MV-4-11 (cell line): ENCODE data around the gene KIAA1671.

Experiments
- DNase-seq: peaks from one replicate; lab custom pipeline; 2025; lab: John Stamatoyannopoulos, UW

The KIAA1671 gene

DNA sequence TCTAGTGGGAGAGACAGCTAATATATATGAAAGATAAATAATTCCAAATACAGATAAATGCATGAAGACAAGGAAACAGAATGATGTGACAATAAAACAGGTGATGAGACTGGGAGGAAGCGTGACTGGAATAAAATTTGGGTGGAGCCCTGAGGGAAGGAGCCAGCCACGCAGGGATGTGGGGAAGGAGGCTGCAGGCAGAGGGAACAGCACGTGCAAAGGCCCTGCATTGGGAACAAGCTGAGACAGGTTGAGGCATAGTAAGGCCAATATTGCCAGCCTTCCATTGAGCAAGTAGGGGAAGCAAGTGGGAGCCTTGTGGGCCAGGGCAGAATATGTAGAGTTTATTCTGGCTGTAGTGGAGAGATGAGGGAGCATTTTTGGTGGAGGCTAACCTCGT is 139.6 kb downstream of the KIAA1671 start:
- no peak for DNase-seq

DNA sequence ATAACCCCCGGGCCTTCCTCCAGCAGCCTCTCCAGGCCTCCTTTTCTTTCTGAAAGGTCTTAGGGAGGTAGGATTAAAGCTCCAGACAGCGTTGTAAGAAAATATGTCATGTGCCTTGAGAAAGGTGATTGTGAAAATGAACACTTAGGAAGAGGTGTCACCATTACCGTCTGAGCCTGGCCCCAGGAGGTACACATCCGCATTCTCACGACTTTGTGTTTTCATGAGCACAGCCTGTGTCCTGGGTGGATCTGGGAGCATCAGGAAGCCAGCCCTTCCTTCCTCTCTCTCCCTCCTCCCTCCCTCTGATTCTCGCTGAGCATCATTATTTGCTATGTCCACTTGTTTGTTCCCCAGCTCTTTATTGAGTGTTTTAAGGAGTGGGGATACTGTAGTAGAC is 142.1 kb downstream of the KIAA1671 start:
- DNase-seq = no peak

DNA sequence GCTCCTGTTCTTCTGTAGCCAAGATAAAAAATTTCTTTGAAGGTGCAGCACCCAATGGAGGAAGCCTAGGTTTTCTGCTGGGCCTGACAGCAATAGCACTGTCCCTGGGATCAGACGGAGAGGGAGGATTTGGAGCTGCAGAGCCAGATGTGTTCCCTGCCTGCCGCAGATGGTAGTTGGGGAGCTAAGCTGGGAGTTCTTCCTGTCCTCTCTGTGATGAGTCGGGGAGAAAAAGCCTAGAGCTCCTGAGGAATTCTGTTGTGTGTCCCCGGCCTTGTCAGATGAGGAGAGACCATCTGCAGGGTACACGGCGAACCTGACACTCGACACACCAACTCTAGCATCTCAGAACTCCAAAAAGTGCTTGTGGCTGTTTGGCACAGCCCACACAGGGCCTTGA is 143.4 kb downstream of the KIAA1671 start:
- DNase-seq = no peak

DNA sequence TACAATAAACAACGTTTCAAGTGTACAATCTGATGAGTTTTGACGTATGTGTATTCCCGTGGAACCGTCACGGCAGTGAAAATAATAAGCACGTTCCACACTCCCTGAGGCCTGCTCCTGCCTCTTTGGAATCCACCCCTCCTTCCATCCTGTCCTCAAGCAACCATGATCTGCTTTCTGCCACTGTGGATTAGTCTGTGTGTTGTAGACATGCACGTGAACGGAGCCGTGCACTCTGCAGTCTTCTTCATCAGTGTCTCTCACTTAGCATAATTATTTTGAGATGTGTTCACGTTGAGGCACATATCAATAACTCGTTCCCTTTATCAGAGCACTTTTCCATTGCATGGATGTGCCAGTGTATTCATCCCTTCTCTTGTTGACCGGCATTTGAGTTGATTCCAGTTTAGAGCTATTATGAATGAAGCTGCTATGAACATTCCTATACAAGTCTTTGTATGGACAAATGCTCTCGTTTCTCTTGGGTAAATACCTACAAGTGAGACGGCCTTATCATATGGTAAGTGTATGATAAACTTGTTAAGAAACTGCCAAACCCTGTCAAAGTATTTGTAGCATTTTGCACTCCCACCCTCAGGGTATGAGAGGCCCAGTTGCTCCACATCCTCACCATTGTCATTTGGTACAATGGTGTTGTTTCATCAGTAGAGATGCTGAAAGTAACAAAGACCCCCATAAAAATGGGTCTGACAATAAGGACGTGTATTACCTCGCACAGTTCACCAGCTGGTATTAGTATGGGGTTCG is 144.3 kb downstream of the KIAA1671 start:
- no peak for DNase-seq

DNA sequence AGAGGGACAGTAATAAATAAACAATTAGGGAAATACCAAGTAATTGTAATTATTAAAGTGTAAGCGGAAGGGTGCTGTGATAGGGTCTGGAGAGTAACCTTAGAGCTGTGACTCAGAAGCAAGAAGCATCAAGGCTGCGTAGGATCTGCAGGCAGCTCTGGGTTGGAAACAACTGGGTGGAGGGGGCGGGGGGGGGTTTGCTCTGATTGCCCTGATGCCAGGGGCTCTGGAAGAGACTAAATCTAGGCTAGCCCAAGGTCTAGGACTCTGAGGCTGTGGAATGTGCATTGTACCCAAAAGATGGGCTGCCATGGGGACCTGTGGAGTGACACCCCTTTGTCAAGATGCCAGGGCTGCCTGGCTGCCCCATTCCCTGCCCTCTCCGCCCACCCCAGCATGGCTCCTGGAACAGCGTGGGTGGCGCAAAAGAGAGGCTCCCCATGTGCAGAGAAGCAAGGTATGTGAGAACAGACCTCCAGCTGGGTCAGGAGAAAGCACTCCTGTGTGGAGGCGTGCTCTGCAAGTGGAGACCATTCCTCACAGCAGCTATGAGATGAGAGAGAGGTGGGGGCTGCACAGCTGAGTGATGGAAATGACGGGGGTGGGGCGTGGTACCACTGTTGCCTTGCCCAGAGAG is 146.0 kb downstream of the KIAA1671 start:
- no peak for DNase-seq

DNA sequence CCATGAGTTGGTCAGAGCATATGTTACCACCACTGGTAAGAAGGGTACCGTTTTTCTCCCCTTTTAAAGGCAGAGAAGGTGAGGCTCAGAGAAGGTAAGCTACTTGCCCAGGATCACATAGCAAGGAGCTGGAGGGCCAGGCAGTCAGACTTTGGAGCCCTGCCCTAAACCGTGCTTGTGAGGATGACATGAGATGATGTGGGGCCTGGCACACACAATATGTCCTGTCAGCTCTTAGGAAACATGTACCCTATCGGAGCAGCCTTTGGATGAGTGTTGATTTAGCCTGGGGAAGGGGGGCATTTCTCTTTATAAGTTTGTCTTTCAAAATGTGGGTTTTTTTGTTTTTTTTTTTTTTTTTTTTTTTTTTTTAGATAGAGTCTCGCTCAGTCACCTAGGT is 146.7 kb downstream of the KIAA1671 start:
- no peak for DNase-seq

DNA sequence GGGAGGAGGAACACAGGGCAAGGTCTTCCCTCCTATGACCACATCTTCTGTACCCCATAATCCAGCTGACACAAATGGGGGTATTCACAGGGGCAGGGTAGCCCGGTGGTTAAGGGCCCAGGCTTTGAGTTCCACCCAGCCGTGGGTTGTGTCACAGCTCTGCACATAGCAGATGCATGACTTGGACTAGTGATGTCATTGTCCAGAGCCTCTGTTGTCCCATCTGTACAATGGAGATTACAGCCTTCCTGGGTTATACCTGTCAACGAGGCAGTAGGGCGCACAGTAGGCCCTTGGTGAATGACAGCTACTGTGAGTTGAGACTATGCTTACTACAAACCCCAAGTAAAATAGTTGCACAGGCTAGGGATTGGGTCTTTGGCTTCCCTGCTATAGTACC is 147.9 kb downstream of the KIAA1671 start:
- DNase-seq = no peak

DNA sequence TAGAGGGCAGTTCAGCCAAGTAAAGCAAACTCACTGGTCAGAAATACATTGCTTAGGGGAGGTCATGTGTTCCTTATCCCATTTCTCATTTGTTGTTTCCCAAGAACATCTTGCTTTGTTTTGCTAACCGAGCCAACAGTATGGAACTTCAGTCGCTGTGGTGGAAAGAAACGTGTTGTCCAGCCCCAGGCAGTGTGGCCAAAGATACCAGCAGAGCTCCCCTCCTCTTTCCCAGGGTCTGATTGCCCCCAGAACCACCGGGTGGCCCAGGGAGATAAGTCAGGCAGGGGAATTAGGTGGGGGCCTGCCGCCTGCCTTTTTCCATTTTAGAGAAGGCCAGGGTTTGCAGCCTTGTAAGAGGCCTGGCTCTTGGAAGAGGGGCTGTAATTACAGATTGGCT is 148.4 kb downstream of the KIAA1671 start:
- DNase-seq = no peak

DNA sequence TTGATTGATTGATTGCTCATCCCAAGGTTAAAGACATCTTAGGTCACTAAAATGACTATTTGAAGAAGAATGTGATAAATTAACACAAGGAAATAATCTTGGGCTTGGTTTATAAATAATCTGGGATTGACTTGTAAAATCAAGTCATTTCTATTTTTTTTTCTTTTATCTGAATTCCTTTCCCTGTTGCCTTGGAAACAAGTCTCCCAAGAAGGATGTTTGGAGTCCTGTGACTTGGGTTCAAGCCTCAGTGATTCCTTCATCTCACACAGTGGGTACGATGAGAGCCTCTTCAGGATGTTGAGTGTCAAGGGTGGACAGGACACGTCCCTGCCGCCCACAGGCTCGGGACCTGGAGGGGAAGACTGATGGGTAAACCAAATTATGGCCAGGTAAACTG is 149.0 kb downstream of the KIAA1671 start:
- DNase-seq = no peak

DNA sequence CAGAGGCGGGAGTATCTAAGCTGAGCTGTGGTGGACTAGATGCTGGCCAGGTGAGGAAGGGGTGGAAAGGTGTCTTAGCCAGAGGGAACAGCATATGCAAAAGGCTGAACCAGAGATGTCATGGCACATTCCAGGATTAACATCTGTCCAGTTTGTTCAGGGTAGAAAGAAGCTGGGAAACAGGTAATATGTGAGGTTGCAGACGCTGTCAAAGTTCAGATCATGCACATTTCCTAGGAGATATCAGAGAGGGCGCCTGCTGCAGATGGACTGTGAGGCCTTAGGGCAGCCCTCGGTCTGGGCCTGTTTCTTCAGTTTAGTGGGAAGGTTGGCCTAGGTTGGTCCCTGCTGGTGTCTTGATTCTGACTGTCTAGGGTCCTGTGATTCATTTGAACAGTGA is 149.5 kb downstream of the KIAA1671 start:
- DNase-seq = no peak

DNA sequence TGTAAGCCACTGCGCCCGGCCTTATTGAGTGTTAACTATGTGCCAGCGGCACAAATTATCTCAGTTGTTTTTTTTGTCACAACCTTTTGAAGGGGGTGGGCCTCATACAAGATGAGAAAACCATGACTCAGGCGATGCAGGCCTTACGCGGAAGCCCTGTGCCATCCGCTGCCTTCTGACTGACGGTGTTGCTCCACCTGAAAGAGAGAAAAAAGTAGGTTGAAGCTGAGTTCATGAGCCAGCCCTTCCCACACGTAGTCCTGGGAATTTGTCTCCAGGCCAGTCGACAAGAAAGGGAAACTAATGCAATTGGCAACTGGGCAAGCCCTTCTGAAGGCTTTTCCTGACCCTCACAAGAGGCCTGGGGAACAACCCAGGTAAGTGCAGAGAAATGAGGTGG is 150.2 kb downstream of the KIAA1671 start:
- DNase-seq = no peak

DNA sequence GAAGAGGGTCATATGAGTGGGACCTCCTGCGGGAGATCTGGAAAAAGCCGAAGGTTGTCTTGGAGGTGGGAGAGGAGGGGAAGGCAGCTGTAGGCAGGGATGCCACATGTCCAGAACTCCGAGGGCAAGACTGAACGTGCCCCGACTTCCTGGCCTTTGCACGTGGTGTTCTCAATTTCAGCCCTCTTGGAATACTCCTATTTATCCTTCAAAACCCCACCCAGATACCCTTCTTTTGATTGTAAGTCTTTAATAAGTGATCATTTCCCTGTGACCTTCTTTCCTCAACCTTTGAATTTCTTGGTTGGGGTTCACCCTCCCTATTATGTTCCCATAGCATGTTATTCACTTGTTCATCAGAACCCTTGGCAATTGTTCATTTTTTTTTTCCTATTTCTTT is 151.9 kb downstream of the KIAA1671 start:
- DNase-seq = no peak

DNA sequence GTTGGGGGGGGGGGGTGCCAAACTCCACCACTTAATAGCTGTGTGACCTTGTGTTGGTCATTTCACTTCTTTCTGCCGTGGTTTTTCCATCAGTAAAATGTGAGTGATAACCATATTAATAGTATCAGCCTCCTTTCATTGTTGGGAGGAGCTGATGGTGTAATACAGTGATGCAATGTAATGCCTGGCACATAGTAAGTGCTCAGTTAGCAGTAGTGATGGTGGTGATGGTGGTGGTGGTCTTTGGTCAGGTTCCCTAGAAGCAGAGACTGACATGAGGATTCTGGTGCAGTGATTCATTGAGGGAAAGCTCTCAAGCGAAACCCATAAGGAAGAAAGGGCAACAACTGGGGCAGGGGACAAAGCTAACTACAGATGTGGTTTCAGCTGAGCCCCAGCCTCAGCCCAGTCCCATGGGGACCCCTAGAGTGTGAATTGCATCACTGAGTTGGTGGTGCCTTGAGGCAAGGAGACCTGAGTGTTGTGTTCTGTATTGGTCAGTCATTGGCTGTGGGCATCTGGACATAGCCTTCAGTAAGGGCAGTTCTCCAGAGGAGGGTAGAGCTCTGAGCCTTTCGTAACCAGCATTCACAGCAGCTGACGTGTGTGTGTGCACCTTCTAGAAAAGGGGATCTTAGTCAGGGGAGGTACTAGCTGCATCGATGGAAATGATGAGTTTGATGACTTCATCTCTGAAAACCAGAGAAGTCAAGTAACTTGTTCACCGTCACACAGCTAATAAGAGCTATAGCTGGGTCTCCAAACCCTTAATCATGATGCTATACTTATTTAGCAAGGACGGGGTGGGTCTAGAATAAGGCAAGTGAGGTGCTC is 153.5 kb downstream of the KIAA1671 start:
- DNase-seq = no peak

DNA sequence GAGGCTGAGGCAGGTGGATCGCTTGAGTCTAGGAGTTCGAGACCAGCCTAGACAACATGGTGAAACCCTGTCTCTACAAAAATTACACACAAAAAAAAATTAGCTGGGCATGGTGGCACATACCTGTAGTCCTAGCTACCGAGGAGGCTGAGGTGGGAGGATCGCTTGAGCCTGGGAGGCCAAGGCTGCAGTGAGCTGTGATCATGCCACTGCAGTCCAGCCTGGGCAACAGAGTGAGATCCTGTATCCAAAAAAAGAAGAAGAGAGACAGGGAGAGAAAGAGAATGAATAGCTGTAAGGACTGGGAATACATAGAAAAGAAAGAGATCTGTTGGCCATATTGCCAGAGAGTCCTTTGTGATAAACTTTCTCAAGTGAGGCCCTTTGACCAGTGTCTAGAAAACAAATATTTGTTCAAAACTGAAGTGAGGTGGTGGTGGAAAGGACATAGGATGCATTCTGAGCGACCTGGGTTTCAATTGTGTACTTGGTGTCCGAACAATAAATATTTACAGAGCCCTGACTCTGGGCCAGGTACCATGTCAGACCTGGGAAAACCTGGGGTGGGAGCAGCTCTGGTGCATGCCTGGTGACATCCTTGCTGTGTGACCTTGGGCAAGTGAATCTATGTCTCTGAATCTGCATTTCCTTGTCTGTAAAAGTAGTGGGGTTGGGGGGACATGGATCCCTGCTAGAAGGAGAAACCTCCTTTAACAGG is 157.5 kb downstream of the KIAA1671 start:
- DNase-seq = no peak

DNA sequence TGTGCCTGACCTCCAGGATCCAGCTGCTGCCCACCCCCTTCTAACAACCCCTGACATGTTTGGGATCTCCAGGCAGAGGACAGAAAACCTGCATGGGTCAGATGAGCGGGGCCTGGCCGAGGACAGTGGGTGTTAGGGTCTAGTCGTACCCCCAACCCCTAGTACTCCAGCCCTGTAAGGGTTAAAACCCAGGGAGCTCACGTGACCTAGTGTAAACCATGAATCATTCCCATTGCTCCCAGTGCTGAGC is 158.0 kb downstream of the KIAA1671 start:
- DNase-seq = no peak

DNA sequence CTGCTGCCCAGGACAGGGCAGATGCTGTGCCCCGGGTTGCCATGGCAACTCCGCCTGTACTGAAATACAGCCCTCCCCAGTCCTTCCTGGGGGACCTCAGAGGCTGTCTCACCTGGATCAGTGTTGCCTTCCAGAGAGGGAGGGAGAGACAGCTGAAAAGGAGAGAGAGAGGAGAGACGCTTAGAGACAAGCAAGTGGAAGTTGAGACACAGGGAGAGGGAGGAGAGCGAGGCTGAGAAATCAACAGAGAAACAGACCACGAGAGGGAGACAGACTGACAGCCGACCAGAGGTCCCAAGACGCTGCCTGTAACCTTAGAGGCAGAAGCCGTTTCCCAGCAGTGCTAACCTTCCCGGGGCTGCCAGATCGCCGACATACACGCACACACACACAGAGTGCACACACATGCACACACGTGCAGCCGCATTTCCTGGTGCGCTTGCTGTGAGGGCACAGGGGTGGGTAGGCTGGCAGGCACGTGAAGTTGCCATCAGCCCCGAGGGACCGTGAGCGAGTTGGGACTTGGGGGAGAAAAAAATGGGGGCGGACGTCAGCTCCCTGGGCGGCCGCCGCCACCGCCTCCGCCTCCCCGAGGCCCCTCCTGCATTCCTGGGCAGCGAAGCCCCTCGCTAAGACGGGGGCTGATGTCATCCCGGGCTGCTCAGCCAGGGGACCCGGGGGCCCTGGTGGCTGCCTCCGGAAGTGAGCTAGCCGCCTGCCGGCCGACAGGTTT is 158.5 kb downstream of the KIAA1671 start:
- peak; percentile 58 for DNase-seq

DNA sequence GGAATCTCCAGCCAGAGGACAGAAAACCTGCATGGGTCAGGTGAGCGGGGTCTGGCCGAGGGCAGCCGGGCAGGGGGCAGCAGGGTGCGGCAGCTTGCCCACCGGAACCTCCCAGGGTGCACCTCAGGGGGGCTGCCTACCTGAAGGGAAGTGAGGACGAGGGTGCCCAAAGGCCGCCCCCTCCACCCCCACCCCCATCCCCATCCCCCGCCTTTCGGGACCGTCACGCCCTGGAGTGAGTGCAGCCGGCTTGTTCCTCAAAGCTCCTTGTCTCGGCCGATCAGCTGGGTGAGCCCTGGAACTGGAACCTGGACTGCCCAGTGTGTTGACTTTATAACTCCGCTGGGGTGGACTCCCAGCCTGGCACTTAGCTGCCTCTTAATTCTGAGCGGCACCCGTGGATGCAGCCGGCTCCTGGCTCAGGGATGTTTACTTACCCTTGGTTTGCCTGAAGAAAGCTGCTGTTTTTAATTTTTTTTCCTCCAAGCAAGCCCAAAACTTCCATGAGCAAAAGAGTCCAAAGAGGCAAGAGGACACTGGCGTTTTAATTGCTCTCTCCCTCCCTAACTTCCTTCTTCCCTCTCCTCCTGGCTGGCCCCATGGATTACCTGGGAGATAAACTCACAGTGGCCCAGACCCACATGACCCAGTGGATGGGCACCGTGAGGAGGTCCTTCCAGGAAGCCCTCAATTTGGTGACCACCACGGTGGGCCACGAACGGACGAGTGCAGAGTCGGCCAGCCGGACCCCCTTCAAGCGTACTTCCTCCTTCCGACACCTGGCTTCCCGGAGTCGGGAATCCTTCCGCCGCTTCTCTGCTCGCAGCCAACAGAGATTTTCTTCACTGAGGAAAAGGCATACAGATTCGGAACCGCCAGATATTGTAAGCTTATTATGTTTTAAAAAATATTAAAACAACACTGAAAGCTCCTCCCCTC is 159.3 kb downstream of the KIAA1671 start:
- no peak for DNase-seq

DNA sequence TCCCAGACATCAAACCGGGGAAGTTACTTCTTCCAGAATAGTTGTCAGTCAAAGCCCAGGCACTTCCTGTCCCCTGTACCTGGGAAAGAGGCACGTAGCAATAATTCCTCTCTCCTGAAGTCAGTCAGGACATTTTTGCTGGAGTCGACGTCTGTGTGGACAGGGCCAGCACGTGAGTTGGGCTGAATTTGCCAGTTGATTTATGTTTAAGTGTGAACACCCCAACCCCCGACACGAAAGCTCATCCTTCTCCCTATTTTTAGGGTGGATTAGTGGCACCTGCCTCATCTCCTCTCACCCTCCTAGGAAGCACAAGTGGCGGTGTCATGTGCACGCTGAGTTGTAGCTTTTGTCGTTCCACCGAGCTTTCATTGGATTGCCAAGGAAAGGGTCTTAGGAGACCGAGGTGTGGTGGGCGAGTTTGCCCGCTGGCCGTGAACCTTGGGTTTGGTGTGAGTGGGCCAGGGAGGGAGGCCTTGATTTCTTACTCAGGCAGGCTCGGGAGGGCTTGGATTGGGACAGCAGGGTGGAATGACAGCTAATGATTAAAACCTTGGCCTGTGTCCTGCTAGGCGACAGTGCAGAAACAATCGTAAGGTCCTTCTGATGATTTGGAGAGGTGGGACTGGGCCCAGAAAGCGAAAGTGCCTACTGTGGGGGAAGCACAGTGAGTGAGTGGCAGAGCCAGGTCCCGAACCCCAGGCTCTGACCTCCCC is 160.2 kb downstream of the KIAA1671 start:
- no peak for DNase-seq

DNA sequence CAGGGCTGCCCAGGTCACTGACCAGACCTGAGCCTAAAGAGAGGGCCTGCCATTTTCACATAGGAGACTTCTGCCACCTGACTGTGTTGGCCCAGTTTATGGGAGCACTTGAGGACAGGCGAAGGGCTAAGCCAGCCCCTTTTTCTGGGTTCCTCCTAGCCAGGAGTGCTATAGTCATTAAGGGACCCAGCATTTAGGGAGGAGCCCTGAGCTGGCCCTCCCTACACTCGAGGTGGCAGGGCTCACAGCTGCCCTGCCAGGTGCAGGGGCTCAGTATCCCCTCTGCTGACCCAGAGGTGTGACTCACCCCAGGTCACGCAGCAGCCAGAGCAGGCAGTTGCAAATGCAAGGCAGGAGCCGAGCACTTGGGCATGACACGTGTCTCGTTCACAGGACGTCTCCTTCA is 160.8 kb downstream of the KIAA1671 start:
- DNase-seq = no peak
